Neural progenitor cell (in vitro differentiated cells): ENCODE results near the gene MARCHF3.

Experiments used
- EZH2phosphoT487 ChIP-seq: fragments of 200-600 bp; sonication (generic); IDR thresholded peaks from 2 replicates; pipeline ENCODE4 v1.6.1; 2017; ENCODE audit warnings: antibody characterized with exemption
- TF ChIP-seq, protein P1 (sequence below): fragments of 200-600 bp; sonication (generic); IDR thresholded peaks from 2 replicates; pipeline ENCODE4 v1.5.1; 2017; ENCODE audit warnings: antibody characterized with exemption, mild to moderate bottlenecking

GRCh38 chr5:127076315-127077129 lies 46.2 kb upstream of the MARCHF3 start:
- TF ChIP-seq, protein P1, sequence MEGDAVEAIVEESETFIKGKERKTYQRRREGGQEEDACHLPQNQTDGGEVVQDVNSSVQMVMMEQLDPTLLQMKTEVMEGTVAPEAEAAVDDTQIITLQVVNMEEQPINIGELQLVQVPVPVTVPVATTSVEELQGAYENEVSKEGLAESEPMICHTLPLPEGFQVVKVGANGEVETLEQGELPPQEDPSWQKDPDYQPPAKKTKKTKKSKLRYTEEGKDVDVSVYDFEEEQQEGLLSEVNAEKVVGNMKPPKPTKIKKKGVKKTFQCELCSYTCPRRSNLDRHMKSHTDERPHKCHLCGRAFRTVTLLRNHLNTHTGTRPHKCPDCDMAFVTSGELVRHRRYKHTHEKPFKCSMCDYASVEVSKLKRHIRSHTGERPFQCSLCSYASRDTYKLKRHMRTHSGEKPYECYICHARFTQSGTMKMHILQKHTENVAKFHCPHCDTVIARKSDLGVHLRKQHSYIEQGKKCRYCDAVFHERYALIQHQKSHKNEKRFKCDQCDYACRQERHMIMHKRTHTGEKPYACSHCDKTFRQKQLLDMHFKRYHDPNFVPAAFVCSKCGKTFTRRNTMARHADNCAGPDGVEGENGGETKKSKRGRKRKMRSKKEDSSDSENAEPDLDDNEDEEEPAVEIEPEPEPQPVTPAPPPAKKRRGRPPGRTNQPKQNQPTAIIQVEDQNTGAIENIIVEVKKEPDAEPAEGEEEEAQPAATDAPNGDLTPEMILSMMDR = no peak
- TF ChIP-seq EZH2phosphoT487 = no peak
